ENCODE results near the gene CALCOCO1.
A peak's percentile ranks its signal among the peaks of the same experiment; 100 is the strongest.
"Not testable (repeated sequence)": the region's sequence is repeated elsewhere in the genome, so short reads cannot be mapped to it uniquely, and the experiment has no call there.

Gene CALCOCO1

DNA sequence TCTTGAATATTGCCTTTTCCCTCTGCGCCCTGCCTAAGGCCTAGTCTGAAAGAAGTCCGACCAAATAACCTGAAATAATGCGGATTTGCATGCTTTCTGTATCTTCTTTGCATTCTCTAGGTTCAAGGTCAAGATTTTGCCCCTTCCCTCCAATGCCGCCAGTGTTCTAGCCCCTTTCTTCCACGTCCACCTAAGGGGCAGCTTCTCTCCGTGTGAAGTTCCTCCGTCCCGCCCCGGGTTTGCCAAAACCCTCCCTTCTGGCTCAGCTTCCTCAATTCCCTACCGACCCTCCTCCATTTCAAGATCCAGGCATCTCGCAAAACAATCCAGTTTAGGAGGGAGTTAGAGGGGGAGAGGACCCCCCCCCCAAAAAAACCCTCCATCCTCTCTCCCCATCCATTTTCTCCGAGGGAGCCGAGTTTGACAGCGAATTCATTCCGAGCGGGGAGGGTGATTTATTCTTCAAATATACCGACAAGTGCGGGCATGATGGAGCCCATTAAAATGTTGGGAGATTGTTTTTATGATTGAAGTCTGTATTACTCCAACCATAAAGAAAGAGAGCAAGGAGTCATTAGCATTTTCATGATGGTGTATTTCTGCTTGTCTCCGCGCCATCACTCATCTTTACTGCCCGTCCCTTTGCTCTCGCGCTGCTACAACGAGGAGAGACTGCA, 30.5 kb downstream of the CALCOCO1 start:
- ATAC-seq (replicated peaks; ENCODE audit: extremely low read depth, poor library complexity, severe bottlenecking), result no peak

DNA sequence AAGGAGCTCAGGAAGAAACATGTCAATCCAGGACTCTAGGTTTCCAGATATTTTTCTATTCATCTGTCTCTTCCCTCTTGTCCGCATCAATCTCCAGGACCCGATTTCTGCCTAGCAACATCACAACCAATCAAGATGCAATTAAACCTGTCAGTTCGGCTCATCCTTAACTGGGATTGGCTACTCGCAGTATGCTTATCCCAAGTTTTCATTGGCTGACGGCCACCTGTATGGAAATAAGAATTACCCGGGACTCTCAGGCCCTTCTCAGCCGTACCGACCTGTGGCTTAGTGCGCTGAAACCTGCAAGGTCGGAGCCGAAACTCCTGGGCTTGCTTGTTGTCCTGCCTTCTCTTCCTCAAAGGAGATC, 31.0 kb downstream of the CALCOCO1 start:
- Mint-ChIP-seq H3K9me3 (no peaks in the 10 kb centered on the region), H3K4me3 (no peak overlapping the region), H3K36me3 (ENCODE audit: insufficient read depth) (peaks cover 2% of the 10 kb centered on the region), H3K27me3 (peaks cover 95% of the 10 kb centered on the region), H3K27ac (ENCODE audit: low read depth) (no peak overlapping the region), H3K4me1 (peaks cover 29% of the 10 kb centered on the region)
- DNase-seq (ENCODE audit: low spot score in 2 of 2), result no peak
- no peak for ATAC-seq (replicated peaks; ENCODE audit: extremely low read depth, poor library complexity, severe bottlenecking)

More for the DNA sequence above, 30.5 kb downstream of the CALCOCO1 start:
- no peak overlapping the region for H3K4me3 Mint-ChIP-seq
- H3K36me3 Mint-ChIP-seq (ENCODE audit: insufficient read depth), result peaks cover 2% of the 10 kb centered on the region
- peaks cover 95% of the 10 kb centered on the region for H3K27me3 Mint-ChIP-seq
- H3K4me1 Mint-ChIP-seq, result peaks cover 29% of the 10 kb centered on the region
- H3K27ac Mint-ChIP-seq (ENCODE audit: low read depth), result no peak overlapping the region
- no peaks in the 10 kb centered on the region for H3K9me3 Mint-ChIP-seq
- no peak for DNase-seq (ENCODE audit: low spot score in 2 of 2)

DNA sequence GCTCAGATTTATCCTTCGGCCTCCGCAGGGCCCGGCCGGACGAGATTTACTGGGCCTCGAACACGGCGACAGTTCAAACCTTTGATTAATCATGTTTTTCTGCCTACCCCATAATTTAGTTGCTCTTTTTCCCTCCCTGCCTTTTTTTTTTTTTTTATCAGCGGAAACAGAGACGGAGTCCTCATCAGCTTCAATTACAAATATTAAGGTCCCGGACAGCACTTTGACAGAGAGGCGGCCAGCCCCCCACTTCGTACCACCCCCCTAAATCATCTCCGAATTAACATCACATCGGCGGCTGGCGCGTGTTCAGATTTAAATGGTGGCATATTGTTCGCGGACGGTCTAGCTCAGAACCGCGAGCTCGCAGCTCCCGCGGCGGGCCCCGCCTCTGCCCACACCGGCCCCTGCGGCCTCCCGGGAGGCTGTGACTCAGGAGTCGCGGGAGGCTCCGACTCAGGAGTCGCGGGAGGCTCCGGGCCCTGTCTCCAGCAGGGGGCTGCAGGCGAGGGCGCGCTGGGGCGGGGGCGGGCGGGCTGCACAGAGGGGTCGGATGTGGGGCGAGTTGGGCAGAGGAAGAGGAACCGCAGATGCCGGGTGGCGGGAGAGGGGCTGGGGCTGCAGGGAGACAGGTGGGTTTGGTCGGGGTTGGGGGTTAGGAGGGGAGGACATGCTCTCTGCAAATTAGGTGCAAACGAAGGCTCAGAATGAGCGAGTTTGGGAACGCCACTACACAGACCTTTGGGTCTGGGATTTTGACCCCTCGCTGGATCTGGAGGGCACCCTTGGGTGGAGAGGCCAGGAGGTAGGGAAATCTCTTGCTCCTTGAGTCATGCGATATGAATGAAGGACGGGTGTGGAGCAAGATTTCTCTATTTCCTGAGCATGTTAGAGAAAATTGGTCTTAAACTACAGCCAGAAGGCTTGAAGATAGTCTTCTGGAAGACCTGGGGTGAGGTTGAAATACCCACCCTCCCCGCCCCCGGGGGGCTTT, 31.8 kb downstream of the CALCOCO1 start:
- ATAC-seq (replicated peaks; ENCODE audit: extremely low read depth, poor library complexity, severe bottlenecking), result peak; percentile 24
- Mint-ChIP-seq H3K9me3 (no peaks in the 10 kb centered on the region), H3K27me3 (peaks cover 96% of the 10 kb centered on the region), H3K27ac (ENCODE audit: low read depth) (no peak overlapping the region), H3K4me1 (peaks cover 29% of the 10 kb centered on the region), H3K36me3 (ENCODE audit: insufficient read depth) (peaks cover 2% of the 10 kb centered on the region), H3K4me3 (peak overlapping the region; percentile 65)
- DNase-seq (ENCODE audit: low spot score in 2 of 2), result no peak

DNA sequence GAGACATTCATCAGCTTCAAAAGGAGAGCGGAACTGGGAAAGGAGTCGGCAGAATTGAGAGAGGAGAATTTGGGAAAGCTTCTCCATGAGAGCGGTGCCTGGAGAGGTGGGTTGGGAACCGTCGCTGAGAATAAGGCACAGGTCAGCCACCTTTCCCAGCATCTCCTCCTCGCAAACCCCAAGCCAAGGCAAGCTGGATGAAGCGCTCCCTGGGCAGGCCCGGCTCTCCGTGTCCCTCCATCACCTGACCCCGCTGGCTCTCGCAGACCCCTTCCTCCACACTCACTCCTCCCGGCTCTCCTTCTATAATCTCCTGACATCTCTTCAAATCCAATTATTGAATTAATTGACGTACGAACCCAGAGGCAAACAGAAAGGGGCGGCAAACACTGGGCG, 32.5 kb downstream of the CALCOCO1 start:
- peaks cover 91% of the 10 kb centered on the region for H3K27me3 Mint-ChIP-seq
- H3K36me3 Mint-ChIP-seq (ENCODE audit: insufficient read depth), result peaks cover 2% of the 10 kb centered on the region
- no peak overlapping the region for H3K27ac Mint-ChIP-seq (ENCODE audit: low read depth)
- no peaks in the 10 kb centered on the region for H3K9me3 Mint-ChIP-seq
- peaks cover 29% of the 10 kb centered on the region for H3K4me1 Mint-ChIP-seq
- DNase-seq (ENCODE audit: low spot score in 2 of 2), result no peak
- no peak for ATAC-seq (replicated peaks; ENCODE audit: extremely low read depth, poor library complexity, severe bottlenecking)
- H3K4me3 Mint-ChIP-seq, result peak overlapping the region; percentile 65

DNA sequence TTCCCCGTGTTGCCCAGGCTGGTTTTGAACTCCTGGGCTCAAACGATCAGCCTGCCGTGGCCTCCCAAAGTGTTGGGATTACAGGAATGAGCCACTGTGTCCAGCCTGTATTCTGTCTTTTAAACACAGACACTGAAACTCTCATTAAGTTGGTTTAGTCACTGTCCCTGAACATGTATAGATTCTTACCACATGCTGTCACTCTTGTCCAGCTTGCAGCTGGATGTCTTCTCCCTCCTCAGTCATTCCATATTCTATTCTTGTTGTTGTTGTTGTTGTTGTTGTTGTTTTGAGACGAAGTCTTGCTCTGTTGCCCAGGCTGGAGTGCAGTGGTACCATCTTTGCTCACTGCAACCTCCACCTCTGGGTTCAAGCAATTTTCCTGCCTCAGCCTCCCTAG, 39.1 kb downstream of the CALCOCO1 start:
- H3K9me3 Mint-ChIP-seq, result no peaks in the 10 kb centered on the region
- H3K4me1 Mint-ChIP-seq, result no peaks in the 10 kb centered on the region
- ATAC-seq (replicated peaks; ENCODE audit: extremely low read depth, poor library complexity, severe bottlenecking) (no peak), DNase-seq (ENCODE audit: low spot score in 2 of 2) (no peak)
- no peak overlapping the region for H3K4me3 Mint-ChIP-seq
- H3K36me3 Mint-ChIP-seq (ENCODE audit: insufficient read depth), result no peaks in the 10 kb centered on the region
- H3K27ac Mint-ChIP-seq (ENCODE audit: low read depth), result no peak overlapping the region
- H3K27me3 Mint-ChIP-seq, result peaks cover 54% of the 10 kb centered on the region

DNA sequence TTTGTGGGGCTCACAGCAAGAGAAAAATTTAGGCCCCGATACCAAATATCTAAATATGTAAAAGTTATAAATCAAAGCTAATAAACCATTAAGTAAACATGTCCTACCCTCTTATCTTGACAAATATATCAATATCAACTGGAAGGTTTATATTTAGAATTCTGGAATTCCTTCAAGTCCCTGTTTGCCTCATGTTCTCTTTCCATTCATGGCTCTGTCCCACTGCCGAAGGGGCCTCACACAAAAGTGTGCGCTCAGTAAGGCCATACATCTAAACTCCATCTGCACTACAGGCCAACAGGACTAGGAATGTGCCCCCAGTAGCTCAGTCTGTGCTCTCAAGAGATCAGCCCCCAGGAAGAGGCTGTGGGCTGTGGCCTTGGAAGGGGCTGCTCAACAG, 40.8 kb downstream of the CALCOCO1 start:
- ATAC-seq (replicated peaks; ENCODE audit: extremely low read depth, poor library complexity, severe bottlenecking) (no peak), DNase-seq (ENCODE audit: low spot score in 2 of 2) (no peak)
- Mint-ChIP-seq H3K4me1 (no peaks in the 10 kb centered on the region), H3K4me3 (no peak overlapping the region), H3K27me3 (peaks cover 40% of the 10 kb centered on the region), H3K9me3 (no peaks in the 10 kb centered on the region), H3K27ac (ENCODE audit: low read depth) (no peak overlapping the region), H3K36me3 (ENCODE audit: insufficient read depth) (no peaks in the 10 kb centered on the region)

DNA sequence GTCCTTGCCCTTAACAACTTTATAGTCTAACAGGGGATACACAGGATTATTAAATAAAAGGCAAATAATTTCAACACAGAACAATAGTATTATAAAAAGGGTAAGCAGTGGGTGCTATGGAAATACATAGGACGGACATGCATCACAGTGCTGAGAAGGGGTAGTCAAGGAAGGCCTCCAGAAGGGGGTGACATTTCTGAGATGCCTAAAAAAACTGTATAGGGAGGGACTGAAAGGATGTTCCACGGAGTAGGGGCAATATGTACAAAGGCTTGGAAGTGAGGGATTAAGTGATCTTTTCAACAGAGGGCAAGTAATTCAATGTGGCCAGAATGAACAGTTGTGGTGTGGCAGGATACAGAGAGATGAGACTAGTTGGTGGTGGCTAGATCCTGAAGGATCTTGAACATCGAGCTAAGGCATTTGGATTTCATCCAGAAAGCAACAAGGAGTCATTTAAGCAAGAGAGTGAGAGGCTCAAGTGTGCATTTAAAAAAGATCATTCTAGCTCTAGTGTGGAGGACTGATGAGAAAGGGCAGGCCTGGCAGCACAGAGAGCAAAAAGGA, 42.5 kb downstream of the CALCOCO1 start:
- no peak overlapping the region for H3K27ac Mint-ChIP-seq (ENCODE audit: low read depth)
- H3K36me3 Mint-ChIP-seq (ENCODE audit: insufficient read depth), result no peaks in the 10 kb centered on the region
- ATAC-seq (replicated peaks; ENCODE audit: extremely low read depth, poor library complexity, severe bottlenecking) (no peak), DNase-seq (ENCODE audit: low spot score in 2 of 2) (no peak)
- no peaks in the 10 kb centered on the region for H3K9me3 Mint-ChIP-seq
- H3K4me1 Mint-ChIP-seq, result no peaks in the 10 kb centered on the region
- H3K4me3 Mint-ChIP-seq, result no peak overlapping the region
- peaks cover 33% of the 10 kb centered on the region for H3K27me3 Mint-ChIP-seq

DNA sequence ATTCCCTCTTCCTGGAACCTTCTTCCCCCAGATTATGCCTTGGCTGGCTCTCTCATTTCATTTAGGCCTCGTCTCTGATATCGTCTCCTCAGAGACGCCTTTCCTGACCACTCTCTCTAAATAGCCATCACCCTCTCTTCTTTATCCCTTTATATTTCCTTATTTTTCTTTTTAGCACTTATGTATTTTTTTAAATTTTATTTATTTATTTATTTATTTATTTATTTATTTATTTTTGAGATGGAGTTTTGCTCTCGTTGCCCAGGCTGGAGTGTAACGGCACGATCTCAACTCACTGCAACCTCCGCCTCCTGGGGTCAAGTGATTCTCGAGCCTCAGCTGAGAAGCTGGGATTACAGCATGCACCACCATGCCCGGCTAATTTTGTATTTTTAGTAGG, 43.3 kb downstream of the CALCOCO1 start:
- ATAC-seq (replicated peaks; ENCODE audit: extremely low read depth, poor library complexity, severe bottlenecking) (no peak), DNase-seq (ENCODE audit: low spot score in 2 of 2) (no peak)
- H3K9me3 Mint-ChIP-seq, result no peaks in the 10 kb centered on the region
- H3K4me3 Mint-ChIP-seq, result no peak overlapping the region
- no peaks in the 10 kb centered on the region for H3K4me1 Mint-ChIP-seq
- peaks cover 40% of the 10 kb centered on the region for H3K27me3 Mint-ChIP-seq
- no peaks in the 10 kb centered on the region for H3K36me3 Mint-ChIP-seq (ENCODE audit: insufficient read depth)
- H3K27ac Mint-ChIP-seq (ENCODE audit: low read depth), result no peak overlapping the region

DNA sequence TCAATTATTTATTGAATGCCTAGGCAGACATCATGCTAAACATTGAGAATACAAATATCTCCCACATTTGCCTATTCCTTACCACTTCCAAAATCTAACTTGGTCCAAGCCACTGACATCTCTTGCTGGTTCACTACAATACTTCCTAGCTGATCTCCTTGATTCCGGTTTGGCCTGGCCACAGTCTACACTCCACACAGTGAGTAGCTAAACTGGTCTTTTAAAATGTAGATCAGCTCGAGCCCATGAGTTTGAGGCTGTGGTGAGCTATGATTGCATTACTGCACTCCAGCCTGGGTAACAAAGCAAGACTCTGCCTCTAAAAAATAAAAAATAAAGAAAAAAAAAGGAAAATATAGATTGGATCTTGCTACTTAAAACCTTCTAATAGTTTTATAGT, 43.8 kb downstream of the CALCOCO1 start:
- Mint-ChIP-seq H3K36me3 (ENCODE audit: insufficient read depth) (no peaks in the 10 kb centered on the region), H3K9me3 (no peaks in the 10 kb centered on the region), H3K4me1 (no peaks in the 10 kb centered on the region), H3K4me3 (no peak overlapping the region), H3K27ac (ENCODE audit: low read depth) (no peak overlapping the region), H3K27me3 (peaks cover 45% of the 10 kb centered on the region)
- DNase-seq (ENCODE audit: low spot score in 2 of 2), result no peak
- no peak for ATAC-seq (replicated peaks; ENCODE audit: extremely low read depth, poor library complexity, severe bottlenecking)

DNA sequence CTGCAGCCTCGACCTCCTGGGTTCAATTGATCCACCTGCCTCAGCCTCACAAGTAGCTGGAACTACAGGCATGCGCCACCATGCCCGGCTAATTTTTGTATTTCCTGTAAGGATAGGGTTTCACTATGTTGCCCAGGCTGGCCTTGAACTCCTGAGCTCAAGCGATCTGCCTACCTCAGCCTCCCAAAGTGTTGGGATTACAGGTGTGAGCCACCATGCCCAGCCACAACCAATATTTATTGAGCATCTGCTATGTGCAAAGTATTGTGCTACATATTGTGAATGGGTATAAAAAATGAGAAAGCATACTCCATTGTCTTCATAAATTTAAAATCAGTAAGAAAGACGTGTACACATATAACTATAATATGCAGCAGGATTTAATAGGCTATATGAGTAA, 47.2 kb downstream of the CALCOCO1 start:
- not testable (repeated sequence) for ATAC-seq (replicated peaks; ENCODE audit: extremely low read depth, poor library complexity, severe bottlenecking); H3K9me3 Mint-ChIP-seq; H3K4me3 Mint-ChIP-seq; H3K36me3 Mint-ChIP-seq (ENCODE audit: insufficient read depth); H3K27ac Mint-ChIP-seq (ENCODE audit: low read depth); DNase-seq (ENCODE audit: low spot score in 2 of 2)
- Mint-ChIP-seq H3K27me3 (peaks cover 33% of the 10 kb centered on the region), H3K4me1 (peaks cover 13% of the 10 kb centered on the region)

DNA sequence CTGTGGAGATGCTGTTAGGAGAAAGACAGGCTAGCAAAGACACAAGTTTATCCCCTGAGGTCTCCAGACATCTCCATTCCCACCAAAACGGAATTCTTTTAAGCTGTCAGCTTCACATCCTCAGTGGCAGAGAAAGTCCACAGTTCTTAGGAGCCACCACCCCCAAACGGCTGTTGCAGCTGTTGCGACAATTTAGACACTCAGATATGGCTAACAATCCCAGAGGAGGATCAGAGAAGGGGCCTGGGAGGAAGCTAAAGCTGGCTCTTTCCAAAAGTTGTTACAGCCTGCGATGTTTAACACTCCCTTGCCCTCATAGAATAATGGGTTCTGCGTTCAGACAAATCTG, 49.5 kb downstream of the CALCOCO1 start:
- H3K27ac Mint-ChIP-seq (ENCODE audit: low read depth), result no peak overlapping the region
- H3K4me3 Mint-ChIP-seq, result peak overlapping the region; percentile 87
- no peaks in the 10 kb centered on the region for H3K9me3 Mint-ChIP-seq
- ATAC-seq (replicated peaks; ENCODE audit: extremely low read depth, poor library complexity, severe bottlenecking) (no peak), DNase-seq (ENCODE audit: low spot score in 2 of 2) (no peak)
- peaks cover 21% of the 10 kb centered on the region for H3K4me1 Mint-ChIP-seq
- peaks cover 22% of the 10 kb centered on the region for H3K27me3 Mint-ChIP-seq
- peaks cover 10% of the 10 kb centered on the region for H3K36me3 Mint-ChIP-seq (ENCODE audit: insufficient read depth)

DNA sequence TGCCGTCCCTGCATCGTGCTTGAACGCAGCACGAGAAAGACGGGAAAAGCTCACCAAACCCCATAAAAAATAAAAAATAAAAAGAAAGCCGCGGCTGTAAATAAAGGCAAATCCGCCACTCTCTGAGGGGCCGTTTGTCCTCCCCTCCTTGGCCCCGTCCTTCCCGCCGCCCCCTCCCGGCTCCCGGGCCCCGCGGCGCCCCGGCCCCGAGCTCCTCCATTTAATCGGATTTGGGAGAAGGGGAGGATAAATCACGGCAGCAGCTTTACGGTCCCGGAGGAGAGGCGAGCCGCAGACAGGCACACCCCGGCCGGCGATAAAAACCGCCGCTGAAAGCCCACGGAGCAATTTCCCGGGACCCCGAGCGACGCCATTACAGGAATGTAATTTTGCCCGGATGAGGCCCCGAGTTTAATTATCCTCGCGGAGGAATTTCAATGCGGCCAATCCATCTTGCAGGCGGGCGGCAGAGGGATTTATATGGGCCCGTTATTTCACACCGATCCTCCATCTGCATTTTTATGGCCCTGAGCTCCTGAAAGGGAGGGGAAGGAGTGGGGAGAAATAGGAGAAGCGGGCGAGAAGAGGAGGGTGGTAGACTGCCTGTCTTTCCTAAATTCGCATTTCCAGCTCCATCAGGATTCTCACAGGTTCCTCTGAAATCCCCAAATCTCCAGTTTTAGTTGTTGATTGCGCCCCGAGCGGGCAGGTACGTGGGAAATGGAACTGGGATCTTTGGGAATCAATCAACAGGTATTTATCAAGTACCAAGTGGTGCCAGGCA, 50.0 kb downstream of the CALCOCO1 start:
- DNase-seq (ENCODE audit: low spot score in 2 of 2), result no peak
- Mint-ChIP-seq H3K27ac (ENCODE audit: low read depth) (no peak overlapping the region), H3K27me3 (peaks cover 22% of the 10 kb centered on the region)

More for the DNA sequence above, 50.0 kb downstream of the CALCOCO1 start:
- H3K36me3 Mint-ChIP-seq (ENCODE audit: insufficient read depth), result peaks cover 11% of the 10 kb centered on the region
- peak overlapping the region; percentile 87 for H3K4me3 Mint-ChIP-seq
- no peaks in the 10 kb centered on the region for H3K9me3 Mint-ChIP-seq
- ATAC-seq (replicated peaks; ENCODE audit: extremely low read depth, poor library complexity, severe bottlenecking), result no peak
- H3K4me1 Mint-ChIP-seq, result peaks cover 21% of the 10 kb centered on the region

Data from central memory CD8-positive, alpha-beta T cell (primary cell).